HG03575 (cell line): ENCODE results near the gene NDUFS8.

Experiments
- ATAC-seq: cut with Tn5 transposase; IDR thresholded peaks from one replicate; pipeline ENCODE4 v1.9.1; 2021; ENCODE audit not compliant: unreplicated experiment, insufficient number of reproducible peaks, low FRiP score; ENCODE audit errors: extremely low read depth

Gene NDUFS8

DNA sequence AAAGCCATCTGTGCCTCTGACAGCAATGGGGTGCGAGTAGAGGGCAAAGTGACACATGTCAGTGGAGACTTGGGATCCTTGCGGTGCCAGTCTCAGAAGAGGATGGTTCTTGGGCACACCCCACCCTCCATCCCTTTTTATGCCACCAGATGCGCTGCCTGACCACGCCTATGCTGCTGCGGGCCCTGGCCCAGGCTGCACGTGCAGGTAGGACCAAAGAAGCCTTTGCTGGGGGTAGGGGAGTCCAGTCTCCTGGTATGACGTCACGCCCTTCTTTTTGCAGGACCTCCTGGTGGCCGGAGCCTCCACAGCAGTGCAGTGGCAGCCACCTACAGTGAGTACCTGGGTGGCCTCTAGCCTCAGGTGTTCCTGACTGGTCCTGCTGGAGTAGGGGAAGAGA is 1.5 kb downstream of the NDUFS8 start:
- ATAC-seq: no peak

- ATAC-seq: no peak
Observed at GRCh38 chr11:68032997-68033707, 2.7 kb downstream of the NDUFS8 start.

DNA sequence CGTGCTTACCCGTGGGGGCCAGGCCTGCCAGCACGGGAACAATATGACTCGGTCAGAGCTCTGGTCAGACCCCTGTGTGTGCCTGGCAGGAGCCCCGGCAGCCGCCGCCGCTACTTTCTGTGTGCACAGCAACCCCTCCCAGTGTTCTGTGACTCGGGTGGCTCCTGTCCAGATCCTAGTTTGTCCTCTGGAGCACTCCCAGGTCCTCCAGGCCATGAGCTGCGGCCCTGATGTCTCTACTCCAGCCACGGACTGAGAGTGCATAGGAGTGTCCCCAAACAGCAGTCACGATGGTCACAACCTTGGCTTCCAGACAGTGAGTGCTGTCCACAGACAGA is 3.2 kb downstream of the NDUFS8 start:
- ATAC-seq: no peak

DNA sequence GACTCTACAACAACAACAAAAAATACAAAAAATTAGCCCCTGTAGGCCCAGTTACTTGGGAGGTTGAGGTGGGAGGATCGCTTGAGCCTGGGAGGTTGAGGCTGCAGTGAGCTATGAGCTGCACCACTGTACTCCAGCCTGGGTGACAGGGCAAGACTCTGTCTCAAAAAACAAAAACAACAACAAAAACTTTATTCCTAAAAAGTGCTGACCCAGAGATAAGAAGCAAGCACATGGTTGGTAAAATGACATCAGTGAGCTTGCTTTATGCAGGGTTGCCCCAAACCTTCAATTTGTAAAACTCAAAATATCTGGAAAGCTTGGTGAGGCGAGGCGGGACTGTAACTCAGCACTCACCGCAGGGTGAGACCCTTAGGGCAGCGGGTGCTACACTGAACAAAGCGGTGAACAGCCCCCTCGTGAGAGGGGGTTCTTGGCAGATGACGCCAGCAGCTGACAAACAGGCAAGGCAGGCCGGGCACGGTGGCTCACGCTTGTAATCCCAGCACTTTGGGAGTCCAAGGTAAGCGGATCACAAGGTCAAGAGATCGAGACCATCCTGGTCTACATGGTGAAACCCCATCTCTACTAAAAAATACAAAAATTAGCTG is 4.9 kb downstream of the NDUFS8 start:
- no peak for ATAC-seq

DNA sequence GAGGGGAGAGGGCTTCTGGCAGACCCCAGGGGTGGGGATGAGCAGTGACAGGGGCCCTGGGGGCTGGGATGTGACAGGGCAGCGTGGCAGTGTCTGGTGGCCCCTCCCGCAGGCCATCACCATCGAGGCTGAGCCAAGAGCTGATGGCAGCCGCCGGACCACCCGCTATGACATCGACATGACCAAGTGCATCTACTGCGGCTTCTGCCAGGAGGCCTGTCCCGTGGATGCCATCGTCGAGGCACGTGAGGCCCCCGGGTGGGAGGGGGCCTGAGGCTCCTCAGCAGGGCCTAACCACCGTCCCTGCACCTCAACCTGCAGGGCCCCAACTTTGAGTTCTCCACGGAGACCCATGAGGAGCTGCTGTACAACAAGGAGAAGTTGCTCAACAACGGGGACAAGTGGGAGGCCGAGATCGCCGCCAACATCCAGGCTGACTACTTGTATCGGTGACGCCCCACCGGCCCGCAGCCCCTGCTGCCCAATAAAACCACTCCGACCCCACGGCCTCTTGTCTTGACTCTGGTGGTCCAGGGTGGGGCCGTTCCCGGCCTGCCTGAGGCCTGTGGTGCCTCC is 5.7 kb downstream of the NDUFS8 start:
- ATAC-seq: no peak

GRCh38 chr11:68036717-68037239 is 6.3 kb downstream of the NDUFS8 start:
- ATAC-seq: no peak

DNA sequence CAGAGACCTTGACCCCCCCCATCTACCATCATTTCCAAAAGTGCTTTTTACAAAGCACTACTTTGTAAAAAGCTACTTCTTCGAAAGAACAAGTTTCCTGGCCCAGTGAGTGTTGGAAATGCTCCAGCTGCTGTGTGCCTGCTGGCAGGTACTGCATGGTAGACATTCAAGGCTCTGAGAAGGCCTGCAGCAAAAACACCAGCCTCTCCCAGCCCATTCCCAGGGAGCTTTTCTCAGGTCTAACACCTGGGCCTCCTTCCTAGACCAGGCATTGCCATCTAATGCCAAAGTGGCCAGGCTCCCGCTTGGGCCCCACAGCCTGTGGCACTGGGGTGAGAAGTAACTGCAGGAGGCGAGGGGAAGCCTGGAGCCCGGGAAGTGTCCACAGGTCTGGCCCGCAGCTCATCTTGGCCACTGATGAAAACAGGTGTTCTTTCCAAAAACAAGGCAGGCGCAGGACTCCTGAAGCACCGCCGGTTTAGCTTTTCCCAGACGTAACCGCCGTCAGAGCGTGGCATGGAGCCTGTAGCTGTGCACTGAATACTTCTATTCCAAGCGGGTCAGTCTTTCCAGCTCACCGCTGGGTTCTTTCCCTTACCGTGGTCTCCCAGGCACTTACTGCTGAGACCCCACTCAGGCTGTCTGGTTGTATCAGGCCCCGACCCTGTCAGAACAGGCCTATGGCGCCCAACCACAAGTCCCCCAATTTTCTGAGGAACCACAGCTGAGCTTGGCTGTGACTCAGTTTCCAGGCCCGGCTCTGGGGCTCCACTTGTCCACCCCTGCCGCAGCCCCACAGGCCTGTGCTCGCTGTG is 7.1 kb downstream of the NDUFS8 start:
- no peak for ATAC-seq

DNA sequence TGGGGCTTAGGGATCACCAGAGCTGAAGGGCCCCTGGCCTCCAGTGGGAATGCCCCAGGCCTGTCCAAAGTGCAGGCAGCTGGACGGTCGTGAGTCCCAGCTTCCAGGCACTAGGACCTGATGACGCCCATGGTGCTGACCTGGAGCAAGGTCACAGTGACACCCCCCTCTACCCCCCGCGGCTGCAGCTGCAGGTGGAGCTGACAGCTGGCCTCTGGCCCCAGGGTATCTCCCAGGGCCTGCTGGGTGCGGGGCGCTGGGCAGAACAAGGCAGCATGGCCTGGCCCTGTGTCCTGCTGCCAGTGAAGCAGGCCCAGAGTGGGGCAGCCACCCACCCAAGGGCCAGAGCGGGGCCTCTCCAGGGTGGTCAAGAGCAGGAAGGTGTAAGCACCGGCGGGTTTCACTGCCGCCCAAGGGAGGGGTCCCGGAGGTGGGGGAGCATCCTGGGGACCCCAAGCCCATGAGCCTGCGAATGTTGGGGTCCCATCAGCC is 7.8 kb downstream of the NDUFS8 start:
- no peak for ATAC-seq

GRCh38 chr11:68038718-68039525 is 8.4 kb downstream of the NDUFS8 start, which contains the start of gene TCIRG1:
TSS of gene TCIRG1 (plus strand) at chr11:68039025. CDS start at chr11:68041272, 2,247 bp downstream.
- ATAC-seq: no peak

- no peak for ATAC-seq
Observed at GRCh38 chr11:68039526-68040086, 9.1 kb downstream of the NDUFS8 start.

- no peak for ATAC-seq
Observed at GRCh38 chr11:68040101-68040956, 9.8 kb downstream of the NDUFS8 start.

- ATAC-seq: no peak
Observed at GRCh38 chr11:68040957-68041591, 10.6 kb downstream of the NDUFS8 start.

GRCh38 chr11:68041617-68042218 is 11.2 kb downstream of the NDUFS8 start:
- no peak for ATAC-seq

DNA sequence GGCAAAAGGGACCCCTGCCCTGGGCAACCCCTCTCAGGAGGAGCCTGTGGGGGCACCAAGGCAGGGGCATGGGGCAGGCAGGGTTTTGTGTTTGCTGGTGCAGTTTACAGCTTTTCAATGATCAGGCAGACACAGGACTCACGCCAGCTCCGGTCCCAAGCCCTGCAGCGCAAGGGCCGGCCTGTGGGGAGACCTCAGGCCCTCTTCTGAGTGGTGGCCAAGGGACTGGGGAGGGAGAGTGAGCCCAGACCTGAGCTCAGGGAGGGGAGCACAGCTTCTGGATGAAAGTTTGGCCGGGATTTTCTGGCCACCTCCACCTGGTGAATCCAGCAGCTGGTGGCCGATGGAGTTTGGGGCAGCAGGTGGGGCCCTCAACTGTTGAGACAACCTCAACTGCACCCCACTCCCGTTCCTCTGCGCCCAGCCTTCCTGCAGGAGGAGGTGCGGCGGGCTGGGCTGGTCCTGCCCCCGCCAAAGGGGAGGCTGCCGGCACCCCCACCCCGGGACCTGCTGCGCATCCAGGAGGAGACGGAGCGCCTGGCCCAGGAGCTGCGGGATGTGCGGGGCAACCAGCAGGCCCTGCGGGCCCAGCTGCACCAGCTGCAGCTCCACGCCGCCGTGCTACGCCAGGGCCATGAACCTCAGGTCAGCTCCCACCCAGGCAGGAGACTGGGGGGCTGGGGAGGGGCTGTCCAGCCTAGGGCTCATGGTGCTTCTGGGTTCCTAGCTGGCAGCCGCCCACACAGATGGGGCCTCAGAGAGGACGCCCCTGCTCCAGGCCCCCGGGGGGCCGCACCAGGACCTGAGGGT is 11.9 kb downstream of the NDUFS8 start:
- ATAC-seq: no peak

GRCh38 chr11:68043029-68043348 is 12.5 kb downstream of the NDUFS8 start:
- no peak for ATAC-seq
